Colonic mucosa (tissue), 4 donors: Measurements from ENCODE around the gene GLYAT. TPM values are rescaled to one million over a fixed set of nuclear protein-coding genes. Genes with fewer than 3 reads are reported as not detected.

ENCODE experiments used
- DNase-seq: peaks from one replicate; pipeline ENCODE4 v3.0.0-alpha.2; 2020
- H3K27ac ChIP-seq: fragments of 200-600 bp; one replicate; pipeline ENCODE4 v1.8.0; 2021
- H3K27me3 ChIP-seq: fragments of 200-600 bp; one replicate; pipeline ENCODE4 v1.8.0; 2021
- H3K36me3 ChIP-seq: fragments of 200-600 bp; one replicate; pipeline ENCODE4 v1.8.0; 2021
- H3K4me1 ChIP-seq: fragments of 200-600 bp; one replicate; pipeline ENCODE4 v1.8.0; 2021; ENCODE audit warnings: mild to moderate bottlenecking
- H3K4me3 ChIP-seq: fragments of 200-600 bp; one replicate; pipeline ENCODE4 v1.8.0; 2021
- H3K9ac ChIP-seq, 2 donors: one replicate each; pipeline ENCODE4 v1.7.0; 2013; ENCODE audit warnings: control low read depth in 2 of 2, low read depth in 2 of 2, low read length in 2 of 2
- H3K9me3 ChIP-seq: fragments of 200-600 bp; one replicate; pipeline ENCODE4 v1.8.0; 2021
- CTCF ChIP-seq: fragments of 200-600 bp; IDR thresholded peaks from one replicate; pipeline ENCODE4 v1.8.0; 2022; ENCODE audit warnings: antibody characterized with exemption, mild to moderate bottlenecking
- intact Hi-C: fragments of 100-400 bp; cut with DNase I; formaldehyde crosslinking; loops from one replicate; pipeline ENCODE4 v1.14.1; 2022
- total RNA-seq, 2 donors: library from RNA; stranded (reverse); fragmentation: NEBNext Ultra II Directional in 1 of 2; extraction: Animal tissue kit (Norgen Biotek cat#: 25700) in 1 of 2; gene quantifications; one replicate each; pipeline ENCODE4 v1.2.1, GENCODE V29; 2021
- donor health status: healthy.
- donor health status: DM: no; HTN: no; CAD: no.
- donor health status: DM: no; HTN: no; CAD: no.

The GLYAT gene
- total RNA-seq, 2 donors from 2014 or later: not detected

GRCh38 chr11:58762284-58763119 lies 30.8 kb upstream of the GLYAT start:
- no peak for TF ChIP-seq CTCF
- H3K36me3 ChIP-seq: no peaks in the 10 kb centered on the region
- H3K4me1 ChIP-seq: no peaks in the 10 kb centered on the region
- no peak for DNase-seq
- H3K4me3 ChIP-seq: no peak overlapping the region
- intact Hi-C loops: no loop called here
- H3K9ac ChIP-seq: no peak overlapping the region
- H3K9me3 ChIP-seq: no peaks in the 10 kb centered on the region
- no peaks in the 10 kb centered on the region for H3K27me3 ChIP-seq
- H3K27ac ChIP-seq: no peak overlapping the region

- H3K27ac ChIP-seq: no peak overlapping the region
- intact Hi-C loops: no loop called here
Measured at GRCh38 chr11:58757439-58757838, 25.7 kb upstream of the GLYAT start.

GRCh38 chr11:58745705-58746364 lies 14.1 kb upstream of the GLYAT start:
- intact Hi-C loops: no loop called here
- no peaks in the 10 kb centered on the region for H3K9me3 ChIP-seq
- no peak overlapping the region for H3K9ac ChIP-seq
- TF ChIP-seq CTCF: no peak
- no peaks in the 10 kb centered on the region for H3K4me1 ChIP-seq
- DNase-seq: no peak
- no peaks in the 10 kb centered on the region for H3K27me3 ChIP-seq
- no peak overlapping the region for H3K27ac ChIP-seq
- no peaks in the 10 kb centered on the region for H3K36me3 ChIP-seq
- no peak overlapping the region for H3K4me3 ChIP-seq

More at GRCh38 chr11:58757439-58757838, 25.7 kb upstream of the GLYAT start:
- no peak for DNase-seq
- TF ChIP-seq CTCF: no peak
- H3K9me3 ChIP-seq: no peaks in the 10 kb centered on the region
- H3K4me1 ChIP-seq: no peaks in the 10 kb centered on the region
- H3K27me3 ChIP-seq: no peaks in the 10 kb centered on the region
- no peak overlapping the region for H3K9ac ChIP-seq
- no peak overlapping the region for H3K4me3 ChIP-seq
- no peaks in the 10 kb centered on the region for H3K36me3 ChIP-seq

GRCh38 chr11:58744988-58745704 lies 13.4 kb upstream of the GLYAT start:
- H3K9me3 ChIP-seq: no peaks in the 10 kb centered on the region
- intact Hi-C loops: no loop called here
- no peak overlapping the region for H3K27ac ChIP-seq
- no peaks in the 10 kb centered on the region for H3K27me3 ChIP-seq
- no peak for TF ChIP-seq CTCF
- DNase-seq: no peak
- no peak overlapping the region for H3K9ac ChIP-seq
- H3K36me3 ChIP-seq: no peaks in the 10 kb centered on the region
- H3K4me1 ChIP-seq: no peaks in the 10 kb centered on the region
- no peak overlapping the region for H3K4me3 ChIP-seq

- Histone ChIP-seq H3K9me3 (no peaks in the 10 kb centered on the region), H3K9ac (no peak overlapping the region), H3K4me1 (no peaks in the 10 kb centered on the region), H3K36me3 (no peaks in the 10 kb centered on the region), H3K4me3 (no peak overlapping the region), H3K27me3 (no peaks in the 10 kb centered on the region), H3K27ac (no peak overlapping the region)
- no peak for DNase-seq
- TF ChIP-seq CTCF: no peak
- intact Hi-C loops: no loop called here
Measured at GRCh38 chr11:58742981-58743880, 11.5 kb upstream of the GLYAT start.
